Left ventricle myocardium inferior (tissue), 1 donor: Measurements from ENCODE around the gene PDE10A. TPM values are rescaled to one million over a fixed set of nuclear protein-coding genes. Genes with fewer than 3 reads are reported as not detected.
"Not testable (repeated sequence)": the region's sequence is repeated elsewhere in the genome, so short reads cannot be mapped to it uniquely, and the experiment has no call there.

Experiments
- DNase-seq: peaks from one replicate; pipeline ENCODE4 v3.0.0-alpha.2; 2020
- H3K27ac ChIP-seq: fragments of 200-600 bp; replicated peaks from 2 replicates; pipeline ENCODE4 v1.8.0; 2021
- H3K27me3 ChIP-seq: fragments of 200-600 bp; 2 replicates; pipeline ENCODE4 v1.8.0; 2021; ENCODE audit warnings: low read depth
- H3K36me3 ChIP-seq: fragments of 200-600 bp; 2 replicates; pipeline ENCODE4 v1.8.0; 2021
- H3K4me1 ChIP-seq: fragments of 200-600 bp; 2 replicates; pipeline ENCODE4 v1.8.0; 2021
- H3K4me3 ChIP-seq: fragments of 200-600 bp; 2 replicates; pipeline ENCODE4 v1.8.0; 2021; ENCODE audit warnings: mild to moderate bottlenecking, moderate library complexity
- H3K9me3 ChIP-seq: fragments of 200-600 bp; replicated peaks from 2 replicates; pipeline ENCODE4 v1.8.0; 2021
- intact Hi-C: fragments of 100-400 bp; cut with micrococcal nuclease; formaldehyde crosslinking; loops from one replicate; pipeline ENCODE4 v1.11.0; 2022
- total RNA-seq: library from RNA; stranded (reverse); fragmentation: NEBNext Ultra II Directional; extraction: Animal tissue kit (Norgen Biotek cat#: 25700); gene quantifications from one replicate; pipeline ENCODE4 v1.2.1, GENCODE V29; 2021
- TF ChIP-seq, protein P1 (sequence below): fragments of 200-600 bp; IDR thresholded peaks from 2 replicates; pipeline ENCODE4 v1.8.0; 2021; ENCODE audit warnings: antibody characterized with exemption, mild to moderate bottlenecking, borderline replicate concordance
- donor health status: DM: no; HTN: yes; CAD: no; lungs with severe emphysema.

PDE10A gene
- total RNA-seq, 1 donor from 2014 or later = 12.2 TPM

DNA sequence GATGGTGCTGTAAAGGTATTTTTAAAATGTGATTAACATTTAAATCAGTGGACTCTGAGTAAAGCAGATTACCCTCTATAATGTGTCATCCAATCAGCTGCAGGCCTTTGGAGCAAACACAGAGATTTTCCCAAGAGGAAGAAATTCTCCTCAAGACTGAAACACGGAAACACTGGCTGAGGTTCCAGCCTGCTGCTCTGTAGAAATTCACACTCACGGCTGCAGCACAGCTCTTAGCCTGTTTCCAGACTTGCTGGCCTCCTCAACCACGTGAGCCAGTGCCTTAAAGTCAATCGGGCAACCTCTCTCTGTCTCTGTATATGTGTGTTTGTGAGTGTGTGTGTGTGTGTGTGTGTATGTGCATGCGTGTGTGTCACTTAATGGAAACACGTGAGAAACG is 41.1 kb downstream of the PDE10A start:
- Histone ChIP-seq H3K36me3 (no peaks in the 10 kb centered on the region), H3K27ac (no peak overlapping the region), H3K27me3 (no peaks in the 10 kb centered on the region), H3K9me3 (no peaks in the 10 kb centered on the region), H3K4me1 (peaks cover 16% of the 10 kb centered on the region), H3K4me3 (no peak overlapping the region)
- TF ChIP-seq, protein P1, sequence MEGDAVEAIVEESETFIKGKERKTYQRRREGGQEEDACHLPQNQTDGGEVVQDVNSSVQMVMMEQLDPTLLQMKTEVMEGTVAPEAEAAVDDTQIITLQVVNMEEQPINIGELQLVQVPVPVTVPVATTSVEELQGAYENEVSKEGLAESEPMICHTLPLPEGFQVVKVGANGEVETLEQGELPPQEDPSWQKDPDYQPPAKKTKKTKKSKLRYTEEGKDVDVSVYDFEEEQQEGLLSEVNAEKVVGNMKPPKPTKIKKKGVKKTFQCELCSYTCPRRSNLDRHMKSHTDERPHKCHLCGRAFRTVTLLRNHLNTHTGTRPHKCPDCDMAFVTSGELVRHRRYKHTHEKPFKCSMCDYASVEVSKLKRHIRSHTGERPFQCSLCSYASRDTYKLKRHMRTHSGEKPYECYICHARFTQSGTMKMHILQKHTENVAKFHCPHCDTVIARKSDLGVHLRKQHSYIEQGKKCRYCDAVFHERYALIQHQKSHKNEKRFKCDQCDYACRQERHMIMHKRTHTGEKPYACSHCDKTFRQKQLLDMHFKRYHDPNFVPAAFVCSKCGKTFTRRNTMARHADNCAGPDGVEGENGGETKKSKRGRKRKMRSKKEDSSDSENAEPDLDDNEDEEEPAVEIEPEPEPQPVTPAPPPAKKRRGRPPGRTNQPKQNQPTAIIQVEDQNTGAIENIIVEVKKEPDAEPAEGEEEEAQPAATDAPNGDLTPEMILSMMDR = no peak
- DNase-seq = no peak
- intact Hi-C loops = no loop called here

DNA sequence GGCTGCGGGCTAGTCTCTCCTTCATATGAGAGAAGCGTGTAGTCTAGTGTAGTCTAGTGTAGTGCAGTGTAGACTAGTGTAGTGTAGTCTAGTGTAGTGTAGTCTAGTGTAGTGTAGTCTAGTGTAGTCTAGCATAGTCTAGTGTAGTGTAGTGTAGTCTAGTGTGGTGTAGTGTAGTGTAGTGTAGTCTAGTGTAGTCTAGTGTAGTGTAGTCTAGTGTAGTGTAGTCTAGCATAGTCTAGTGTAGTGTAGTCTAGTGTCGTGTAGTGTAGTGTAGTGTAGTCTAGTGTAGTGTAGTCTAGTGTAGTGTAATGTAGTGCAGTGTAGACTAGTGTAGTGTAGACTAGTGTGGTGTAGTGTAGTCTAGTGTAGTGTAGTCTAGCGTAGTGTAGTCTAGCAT is 44.1 kb downstream of the PDE10A start:
- DNase-seq, intact Hi-C loops, H3K36me3 ChIP-seq, H3K9me3 ChIP-seq, H3K4me3 ChIP-seq, H3K27ac ChIP-seq, H3K27me3 ChIP-seq: not testable (repeated sequence)
- peaks cover 23% of the 10 kb centered on the region for H3K4me1 ChIP-seq

DNA sequence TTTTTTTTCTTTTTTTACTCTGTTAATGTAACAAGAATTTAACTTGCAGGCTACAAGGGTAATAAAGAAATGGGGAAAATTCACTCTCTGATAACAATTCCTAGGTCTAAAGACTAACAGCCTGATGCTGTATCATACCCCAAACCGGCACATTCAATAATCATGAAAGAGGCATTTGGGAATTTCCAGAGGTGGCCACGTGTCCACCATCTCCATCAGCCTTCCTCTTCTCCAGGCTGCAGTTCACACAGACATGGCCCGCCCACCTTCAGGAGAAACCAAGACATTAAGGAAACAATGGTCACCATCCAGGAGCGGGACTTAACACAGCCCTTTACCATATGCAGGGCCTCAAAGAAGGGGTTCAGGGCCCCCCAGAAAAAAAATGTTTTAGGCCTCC is 44.8 kb downstream of the PDE10A start:
- TF ChIP-seq, protein P1 = no peak
- peaks cover 18% of the 10 kb centered on the region for H3K4me1 ChIP-seq
- no peaks in the 10 kb centered on the region for H3K27me3 ChIP-seq
- no peak overlapping the region for H3K27ac ChIP-seq
- no peaks in the 10 kb centered on the region for H3K9me3 ChIP-seq
- intact Hi-C loops = no loop called here
- no peak for DNase-seq
- no peak overlapping the region for H3K4me3 ChIP-seq
- H3K36me3 ChIP-seq = no peaks in the 10 kb centered on the region

DNA sequence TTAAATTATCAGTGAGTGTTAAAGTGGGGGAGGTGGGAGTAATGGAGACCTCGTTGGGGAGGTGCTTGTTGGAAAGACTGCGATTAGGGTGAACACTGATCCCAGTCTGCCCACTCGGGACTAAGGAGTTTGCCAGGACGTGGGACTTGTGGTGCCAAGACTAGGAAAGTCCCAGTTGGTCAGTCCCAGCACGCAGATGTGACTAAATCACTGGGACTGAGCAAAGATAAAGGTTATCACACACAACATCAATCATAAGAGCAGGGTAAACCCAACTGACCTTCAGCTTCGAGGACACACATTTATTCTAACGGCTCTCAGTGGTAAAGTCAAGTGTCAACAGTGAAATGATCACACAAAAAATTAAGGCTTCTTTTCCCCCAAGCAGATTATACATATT is 45.5 kb downstream of the PDE10A start:
- H3K9me3 ChIP-seq = no peaks in the 10 kb centered on the region
- H3K4me3 ChIP-seq = no peak overlapping the region
- peaks cover 18% of the 10 kb centered on the region for H3K4me1 ChIP-seq
- intact Hi-C loops = no loop called here
- TF ChIP-seq, protein P1 = no peak
- no peak overlapping the region for H3K27ac ChIP-seq
- H3K27me3 ChIP-seq = no peaks in the 10 kb centered on the region
- DNase-seq = no peak
- no peaks in the 10 kb centered on the region for H3K36me3 ChIP-seq

DNA sequence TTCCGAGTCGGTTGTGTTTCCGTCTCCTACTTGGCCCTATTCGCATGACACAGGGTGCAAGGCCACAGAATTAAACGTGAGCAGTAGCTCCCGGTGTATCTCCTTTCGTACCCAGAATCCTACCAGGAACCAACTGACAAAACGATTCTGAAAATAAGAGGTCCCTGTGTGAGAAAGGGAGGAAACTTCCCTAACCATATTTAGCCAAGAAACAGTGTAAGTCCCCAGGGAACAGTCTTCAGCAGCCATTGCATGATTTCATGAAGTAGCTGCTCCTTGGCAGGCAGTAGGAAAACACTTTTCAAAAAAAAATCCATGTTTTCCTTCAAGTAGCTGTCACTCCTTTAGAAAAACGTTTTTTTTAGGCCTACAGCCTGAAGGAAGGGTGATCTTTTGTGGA is 46.9 kb downstream of the PDE10A start:
- peak overlapping the region; percentile 58 for H3K4me3 ChIP-seq
- no peaks in the 10 kb centered on the region for H3K27me3 ChIP-seq
- no peak for DNase-seq
- H3K27ac ChIP-seq = peak overlapping the region; percentile 83
- peaks cover 24% of the 10 kb centered on the region for H3K4me1 ChIP-seq
- intact Hi-C loops = no loop called here
- no peaks in the 10 kb centered on the region for H3K36me3 ChIP-seq
- no peaks in the 10 kb centered on the region for H3K9me3 ChIP-seq
- TF ChIP-seq, protein P1 = no peak

DNA sequence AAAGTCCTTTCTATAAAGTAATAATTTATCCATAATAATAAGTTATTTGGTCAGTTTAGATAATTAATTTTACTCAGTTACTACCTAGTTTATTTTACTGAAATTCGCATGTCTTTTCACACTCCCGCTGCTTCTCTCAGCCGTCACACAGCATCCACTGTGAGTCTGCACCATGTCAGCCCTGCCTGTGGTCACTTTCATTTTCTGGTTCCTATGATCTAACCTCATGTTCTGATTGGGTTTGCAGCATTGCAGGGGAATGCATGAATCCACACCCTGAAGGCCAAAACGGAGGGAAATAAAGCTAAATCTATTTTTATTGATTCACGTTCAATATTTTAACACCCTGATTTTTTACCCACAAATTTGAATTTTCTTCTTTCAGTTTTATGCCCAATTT is 47.4 kb downstream of the PDE10A start:
- Histone ChIP-seq H3K9me3 (no peaks in the 10 kb centered on the region), H3K27ac (peak overlapping the region; percentile 83), H3K4me1 (peaks cover 29% of the 10 kb centered on the region), H3K4me3 (peak overlapping the region; percentile 58), H3K27me3 (no peaks in the 10 kb centered on the region), H3K36me3 (no peaks in the 10 kb centered on the region)
- DNase-seq = no peak
- TF ChIP-seq, protein P1 = no peak
- intact Hi-C loops = no loop called here
